Retinal pigment epithelial cell (primary cell): ENCODE data around the gene ADD3.

Source experiments
- DNase-seq: peaks from one replicate; pipeline ENCODE4 v3.0.0-alpha.2; 2010; ENCODE audit warnings: low read depth
- H3K4me3 ChIP-seq: 2 replicates; pipeline ENCODE4 v1.5.1; 2011; ENCODE audit warnings: mild to moderate bottlenecking, low read length, control low read depth, moderate library complexity
- TF ChIP-seq, protein P1 (sequence below): conservative IDR thresholded peaks from 2 replicates; pipeline ENCODE4 v1.5.1; 2011; ENCODE audit warnings: low read depth, low read length, control low read depth, inconsistent platforms

ADD3 gene

DNA sequence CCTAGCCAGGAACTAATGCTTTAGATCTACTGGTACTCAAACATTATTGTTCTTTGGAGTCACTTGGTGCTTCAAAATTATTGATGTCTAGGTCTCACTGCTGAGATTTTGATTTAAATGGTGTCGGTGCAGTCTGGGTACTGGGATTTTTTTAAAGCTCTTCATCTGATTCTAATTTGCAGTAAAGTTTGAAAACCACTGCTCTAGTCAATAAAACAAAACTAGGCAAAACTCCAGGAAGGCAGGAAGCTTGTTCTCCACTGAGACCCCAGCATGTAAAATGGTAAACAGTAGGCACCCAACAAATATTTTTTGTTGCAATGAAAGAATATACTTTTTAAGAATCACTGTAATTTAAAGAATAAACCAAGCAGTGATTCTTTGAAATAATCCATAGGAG is 49.7 kb downstream of the ADD3 start:
- DNase-seq: no peak
- no peak overlapping the region for H3K4me3 ChIP-seq
- TF ChIP-seq, protein P1, sequence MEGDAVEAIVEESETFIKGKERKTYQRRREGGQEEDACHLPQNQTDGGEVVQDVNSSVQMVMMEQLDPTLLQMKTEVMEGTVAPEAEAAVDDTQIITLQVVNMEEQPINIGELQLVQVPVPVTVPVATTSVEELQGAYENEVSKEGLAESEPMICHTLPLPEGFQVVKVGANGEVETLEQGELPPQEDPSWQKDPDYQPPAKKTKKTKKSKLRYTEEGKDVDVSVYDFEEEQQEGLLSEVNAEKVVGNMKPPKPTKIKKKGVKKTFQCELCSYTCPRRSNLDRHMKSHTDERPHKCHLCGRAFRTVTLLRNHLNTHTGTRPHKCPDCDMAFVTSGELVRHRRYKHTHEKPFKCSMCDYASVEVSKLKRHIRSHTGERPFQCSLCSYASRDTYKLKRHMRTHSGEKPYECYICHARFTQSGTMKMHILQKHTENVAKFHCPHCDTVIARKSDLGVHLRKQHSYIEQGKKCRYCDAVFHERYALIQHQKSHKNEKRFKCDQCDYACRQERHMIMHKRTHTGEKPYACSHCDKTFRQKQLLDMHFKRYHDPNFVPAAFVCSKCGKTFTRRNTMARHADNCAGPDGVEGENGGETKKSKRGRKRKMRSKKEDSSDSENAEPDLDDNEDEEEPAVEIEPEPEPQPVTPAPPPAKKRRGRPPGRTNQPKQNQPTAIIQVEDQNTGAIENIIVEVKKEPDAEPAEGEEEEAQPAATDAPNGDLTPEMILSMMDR: no peak

DNA sequence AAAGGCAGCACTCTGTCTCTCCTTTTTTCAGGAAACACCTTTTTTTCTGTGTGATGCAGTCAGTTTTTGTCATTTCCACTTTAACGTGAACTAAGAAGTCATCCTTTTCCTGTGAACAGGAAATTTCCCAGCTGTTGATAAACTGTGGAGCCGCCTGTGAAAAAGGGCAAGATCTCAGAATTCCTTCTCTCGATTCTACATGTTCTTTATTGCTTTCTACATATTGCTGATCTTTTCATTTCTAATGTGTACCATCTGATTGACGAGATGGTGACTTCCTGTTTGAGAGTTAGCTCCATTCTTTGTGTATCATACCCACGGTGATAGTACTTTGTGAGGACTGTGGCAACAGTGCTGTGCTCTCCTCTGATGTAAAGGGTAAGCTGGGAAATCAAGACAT is 50.4 kb downstream of the ADD3 start:
- no peak for DNase-seq
- TF ChIP-seq, protein P1: no peak
- H3K4me3 ChIP-seq: no peak overlapping the region

DNA sequence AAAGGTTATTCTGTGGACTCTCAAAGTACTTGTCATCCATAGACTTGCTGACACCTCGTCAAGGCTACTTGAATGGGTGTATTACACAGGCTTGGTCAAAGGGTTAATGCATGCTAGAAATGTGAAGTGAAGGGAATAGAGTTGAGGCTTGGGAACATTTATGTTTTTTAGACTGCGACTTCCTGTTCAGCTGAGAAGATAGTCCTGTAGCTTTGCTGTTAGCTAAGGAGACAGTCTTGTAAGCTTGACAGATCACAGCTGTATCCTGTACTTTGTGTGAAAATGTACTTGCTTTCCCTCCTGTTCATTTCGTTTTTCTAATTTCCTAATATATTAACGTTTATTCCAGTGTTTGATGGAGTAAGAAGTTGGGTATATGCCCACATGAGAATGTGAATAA is 52.1 kb downstream of the ADD3 start:
- no peak for DNase-seq
- H3K4me3 ChIP-seq: no peak overlapping the region
- TF ChIP-seq, protein P1: no peak

DNA sequence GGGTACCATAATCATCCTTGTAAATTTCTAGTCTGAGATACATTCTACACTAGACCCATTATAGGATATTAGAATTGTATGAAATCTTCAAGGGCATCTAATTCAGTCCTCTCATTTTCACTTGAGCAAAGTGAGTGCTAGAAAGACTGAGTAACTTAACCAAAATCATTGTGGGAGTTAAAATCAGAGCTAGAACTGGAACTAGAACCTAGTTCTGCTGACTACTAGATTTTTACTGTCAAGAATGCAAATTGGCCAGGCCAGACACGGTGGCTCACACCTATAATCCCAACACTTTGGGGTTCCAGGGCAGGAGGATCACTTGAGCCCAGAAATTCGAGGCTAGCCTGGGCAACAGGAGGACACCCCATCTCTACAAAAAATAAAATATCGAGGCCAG is 53.9 kb downstream of the ADD3 start:
- TF ChIP-seq, protein P1: no peak
- H3K4me3 ChIP-seq: no peak overlapping the region
- DNase-seq: no peak

DNA sequence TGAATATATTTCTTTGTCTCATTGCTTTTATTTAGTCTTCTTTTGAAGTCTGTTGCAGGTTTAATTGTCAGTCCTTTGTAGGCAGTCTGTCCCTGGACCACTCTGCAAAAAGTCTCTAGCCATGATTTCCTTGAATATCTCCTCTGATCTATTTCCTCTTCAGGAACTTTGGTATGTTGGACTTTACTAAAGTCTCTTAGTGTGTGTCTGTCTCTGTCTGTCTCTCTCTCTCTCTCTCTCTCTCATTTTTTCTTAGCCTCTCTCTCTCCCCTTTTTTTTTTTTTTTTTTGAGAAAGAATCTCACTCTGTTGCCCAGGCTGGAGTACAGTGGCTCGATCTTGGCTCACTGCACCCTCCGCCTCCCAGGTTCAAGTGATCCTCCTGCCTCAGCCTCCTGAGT is 57.5 kb downstream of the ADD3 start:
- no peak overlapping the region for H3K4me3 ChIP-seq
- DNase-seq: no peak
- TF ChIP-seq, protein P1: no peak

DNA sequence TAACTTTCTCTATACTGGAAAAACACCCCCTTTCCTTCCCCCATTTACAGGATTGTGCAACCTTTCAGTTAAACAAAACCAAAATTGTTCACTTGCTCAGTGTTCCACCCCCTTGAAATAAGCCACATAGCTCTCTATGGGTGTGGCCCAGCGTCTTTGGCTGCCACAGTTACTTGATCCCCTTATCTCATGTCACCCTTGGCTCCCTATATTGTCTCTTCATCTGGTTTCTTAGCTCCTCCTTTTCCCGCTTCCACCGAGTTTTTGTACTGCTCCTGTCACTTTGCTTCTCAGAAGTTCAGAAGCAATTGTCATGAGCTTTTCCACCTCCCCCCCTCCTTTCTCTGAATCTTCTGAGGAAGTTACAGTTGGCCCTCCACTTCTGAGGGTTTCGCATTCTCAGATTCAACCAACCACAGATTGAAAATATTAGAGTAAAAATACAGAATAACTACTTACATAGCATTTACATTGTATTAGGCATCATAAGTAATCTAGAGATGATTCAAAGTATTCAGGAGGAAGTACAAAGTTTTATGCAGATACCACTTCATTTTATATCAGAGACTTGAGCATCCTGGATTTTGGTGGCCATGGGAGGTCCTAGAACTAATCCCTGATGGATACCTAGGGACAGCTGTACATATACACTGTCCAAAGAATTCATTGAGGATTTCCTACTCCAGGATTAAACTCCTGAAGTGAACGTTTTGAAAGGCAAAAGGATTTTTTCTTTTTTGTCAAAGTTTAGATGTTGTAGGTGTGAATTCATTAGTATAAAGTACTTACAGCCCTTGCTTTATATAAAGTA is 60.4 kb downstream of the ADD3 start:
- no peak overlapping the region for H3K4me3 ChIP-seq
- TF ChIP-seq, protein P1: no peak
- no peak for DNase-seq

DNA sequence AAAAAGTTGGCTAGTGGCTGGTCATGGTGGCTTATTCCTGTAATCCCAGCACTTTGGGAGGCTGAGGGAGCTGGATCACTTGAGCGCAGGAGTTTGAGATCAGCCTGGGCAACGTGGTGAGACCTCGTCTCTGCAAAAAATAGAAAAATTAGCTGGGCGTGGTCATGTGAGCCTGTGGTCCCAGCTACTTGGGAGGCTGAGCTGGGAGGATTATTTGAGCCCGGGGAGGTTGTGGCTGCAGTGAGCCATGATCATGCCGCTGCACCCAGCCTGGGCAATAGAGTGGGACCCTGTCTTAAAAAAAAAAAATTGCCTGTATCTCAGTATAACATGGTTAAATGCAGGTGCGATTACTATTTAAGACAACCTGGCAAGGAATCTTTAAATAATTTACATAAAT is 61.0 kb downstream of the ADD3 start:
- TF ChIP-seq, protein P1: no peak
- no peak for DNase-seq
- no peak overlapping the region for H3K4me3 ChIP-seq
